Thyroid gland (tissue), 4 donors: ENCODE measurements around the gene GGA3. TPM values are rescaled to one million over a fixed set of nuclear protein-coding genes. Genes with fewer than 3 reads are reported as not detected.

Source experiments
- DNase-seq, 2 donors: peaks; one replicate each; pipeline ENCODE4 v3.0.0-alpha.2; 2019
- H3K27ac ChIP-seq, 3 donors: fragments of 200-600 bp; sonication (generic); 1 replicate in 2 of 3; 2 replicates in 1 of 3; pipeline ENCODE4 v1.5.1; 2016 to 2019; ENCODE audit warnings: mild to moderate bottlenecking in 1 of 3, moderate library complexity in 1 of 3
- H3K27me3 ChIP-seq: fragments of 200-600 bp; sonication (generic); one replicate; pipeline ENCODE4 v1.5.1; 2019
- H3K36me3 ChIP-seq, 2 donors: fragments of 200-600 bp; sonication (generic); one replicate each; pipeline ENCODE4 v1.5.1; 2016 to 2019
- H3K4me1 ChIP-seq, 2 donors: fragments of 200-600 bp; sonication (generic); one replicate each; pipeline ENCODE4 v1.5.1; 2017 to 2019
- H3K4me3 ChIP-seq, 3 donors: fragments of 200-600 bp; sonication (generic); replicated peaks in 1 of 3; 1 replicate in 2 of 3; 2 replicates in 1 of 3; pipeline ENCODE4 v1.5.1; 2016; ENCODE audit warnings: mild to moderate bottlenecking in 1 of 3
- H3K9me3 ChIP-seq: fragments of 200-600 bp; sonication (generic); one replicate; pipeline ENCODE4 v1.5.1; 2017
- POLR2A ChIP-seq, 2 donors: fragments of 450-650 bp; IDR thresholded peaks; one replicate each; pipeline ENCODE4 v1.6.1; 2017; ENCODE audit warnings: antibody characterized with exemption in 2 of 2, mild to moderate bottlenecking in 2 of 2, moderate library complexity in 1 of 2
- WGBS, 2 donors: methylation state at CpG; one replicate each; pipeline ENCODE4 v1.1.5; 2017; 5-methylcytosine and 5-hydroxymethylcytosine counted together
- intact Hi-C: fragments of 100-400 bp; cut with DNase I; formaldehyde crosslinking; loops from one replicate; pipeline ENCODE4 v1.15.1; 2023
- total RNA-seq, 4 donors: library from RNA; depleted of rRNA; stranded (reverse); fragments of >200 nt; gene quantifications; one replicate each; pipeline ENCODE4 v1.2.3, GENCODE V29; 2016
- TF ChIP-seq, protein P1 (sequence below), 6 experiments: fragments of 200-600 bp in 3 of 6; fragments of 450-650 bp in 3 of 6; sonication (generic) in 3 of 6; IDR thresholded peaks; one replicate each; pipeline ENCODE4 v1.5.1; 2016 to 2019; ENCODE audit warnings: antibody characterized with exemption in 6 of 6, mild to moderate bottlenecking in 2 of 6, inconsistent platforms in 1 of 6, moderate library complexity in 1 of 6

Gene GGA3
- total RNA-seq, 4 donors from 2014 or later: 22.5 to 38.4 (median 24.1) TPM

DNA sequence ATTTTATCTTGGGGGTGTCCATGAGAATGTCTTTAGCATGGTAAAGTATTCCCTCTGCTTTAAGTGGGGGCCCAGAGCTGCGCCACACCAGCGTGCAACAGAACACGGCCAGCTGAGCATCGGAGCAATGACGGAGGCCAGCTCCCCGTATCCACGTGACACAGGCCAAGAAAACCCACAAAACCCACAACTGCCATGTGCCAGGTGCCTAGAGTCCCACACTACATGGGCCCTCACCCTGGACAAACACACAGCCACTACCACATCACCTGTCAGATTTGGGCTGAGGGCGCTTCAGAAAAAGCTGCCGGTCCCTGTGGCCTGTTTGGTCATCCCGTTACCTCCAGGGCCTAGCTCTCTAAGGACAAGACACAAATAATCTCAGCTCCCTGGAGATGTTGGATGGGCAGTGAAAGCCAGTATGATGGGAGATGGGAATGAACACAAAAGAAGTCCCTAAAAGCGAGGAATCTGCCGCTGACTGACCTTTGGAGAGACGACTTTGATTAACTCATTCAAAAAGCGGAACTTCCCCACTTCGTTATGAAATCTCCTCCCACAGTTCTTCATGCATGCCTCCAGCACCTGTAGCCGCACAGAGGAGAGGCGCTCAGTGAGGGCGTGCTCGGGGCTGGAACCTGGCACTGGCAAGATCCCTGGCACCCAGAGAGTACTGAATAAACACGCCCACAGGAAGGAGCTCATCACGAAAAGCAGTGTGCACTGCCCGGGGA, 17.1 kb downstream of the GGA3 start:
- WGBS, 2 donors: 89 to 90% methylated on average over 22 of the region's 22 CpGs
- Histone ChIP-seq H3K9me3 (no peaks in the 10 kb centered on the region), H3K36me3 (peaks cover 66 to 70% of the 10 kb centered on the region in 2 donors), H3K27ac (no peak overlapping the region), H3K4me1 (peaks cover 0 to 4% of the 10 kb centered on the region in 2 donors), H3K27me3 (no peaks in the 10 kb centered on the region), H3K4me3 (no peak overlapping the region)
- intact Hi-C loops: no loop called here
- no peak for TF ChIP-seq POLR2A (IDR thresholded peaks at IDR 0.05)
- TF ChIP-seq, protein P1, sequence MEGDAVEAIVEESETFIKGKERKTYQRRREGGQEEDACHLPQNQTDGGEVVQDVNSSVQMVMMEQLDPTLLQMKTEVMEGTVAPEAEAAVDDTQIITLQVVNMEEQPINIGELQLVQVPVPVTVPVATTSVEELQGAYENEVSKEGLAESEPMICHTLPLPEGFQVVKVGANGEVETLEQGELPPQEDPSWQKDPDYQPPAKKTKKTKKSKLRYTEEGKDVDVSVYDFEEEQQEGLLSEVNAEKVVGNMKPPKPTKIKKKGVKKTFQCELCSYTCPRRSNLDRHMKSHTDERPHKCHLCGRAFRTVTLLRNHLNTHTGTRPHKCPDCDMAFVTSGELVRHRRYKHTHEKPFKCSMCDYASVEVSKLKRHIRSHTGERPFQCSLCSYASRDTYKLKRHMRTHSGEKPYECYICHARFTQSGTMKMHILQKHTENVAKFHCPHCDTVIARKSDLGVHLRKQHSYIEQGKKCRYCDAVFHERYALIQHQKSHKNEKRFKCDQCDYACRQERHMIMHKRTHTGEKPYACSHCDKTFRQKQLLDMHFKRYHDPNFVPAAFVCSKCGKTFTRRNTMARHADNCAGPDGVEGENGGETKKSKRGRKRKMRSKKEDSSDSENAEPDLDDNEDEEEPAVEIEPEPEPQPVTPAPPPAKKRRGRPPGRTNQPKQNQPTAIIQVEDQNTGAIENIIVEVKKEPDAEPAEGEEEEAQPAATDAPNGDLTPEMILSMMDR (IDR thresholded peaks at IDR 0.05): no peak
- no peak for DNase-seq

DNA sequence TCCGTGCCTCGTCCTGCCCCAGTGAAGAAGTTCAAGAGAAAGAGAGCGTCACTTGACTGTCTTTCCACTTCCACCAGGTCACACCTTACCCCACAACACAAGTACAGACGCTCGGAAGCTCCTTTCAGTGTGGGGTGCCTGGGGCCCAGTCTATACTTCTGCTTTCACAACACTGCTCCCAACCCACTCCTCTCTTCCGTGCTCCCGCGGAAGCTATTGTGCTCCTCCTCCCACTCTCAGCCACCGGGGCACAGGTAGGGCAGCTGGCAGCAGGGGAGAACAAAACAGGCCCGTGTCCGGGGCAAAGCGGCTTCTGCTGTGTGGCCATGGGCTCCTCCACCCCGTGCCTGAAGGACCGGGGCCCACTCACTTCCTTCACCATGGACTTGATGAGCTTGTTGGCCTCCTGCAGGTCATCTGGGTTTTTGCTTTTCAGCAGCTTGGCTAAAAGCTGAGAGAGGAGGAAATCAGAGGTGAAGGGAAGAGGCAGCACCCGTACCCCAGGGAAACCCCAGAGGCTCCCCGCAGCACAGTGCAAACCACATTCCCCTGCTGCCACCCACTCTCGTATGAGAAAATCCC, 18.9 kb downstream of the GGA3 start:
- WGBS, 2 donors: 91 to 92% methylated on average over 17 of the region's 17 CpGs
- Histone ChIP-seq H3K9me3 (no peaks in the 10 kb centered on the region), H3K36me3 (peaks cover 81 to 85% of the 10 kb centered on the region in 2 donors), H3K27me3 (no peaks in the 10 kb centered on the region), H3K4me3 (no peak overlapping the region), H3K27ac (no peak overlapping the region), H3K4me1 (no peaks in the 10 kb centered on the region)
- DNase-seq: no peak
- intact Hi-C loops: no loop called here
- TF ChIP-seq, protein P1 (IDR thresholded peaks at IDR 0.05): no peak
- no peak for TF ChIP-seq POLR2A (IDR thresholded peaks at IDR 0.05)

DNA sequence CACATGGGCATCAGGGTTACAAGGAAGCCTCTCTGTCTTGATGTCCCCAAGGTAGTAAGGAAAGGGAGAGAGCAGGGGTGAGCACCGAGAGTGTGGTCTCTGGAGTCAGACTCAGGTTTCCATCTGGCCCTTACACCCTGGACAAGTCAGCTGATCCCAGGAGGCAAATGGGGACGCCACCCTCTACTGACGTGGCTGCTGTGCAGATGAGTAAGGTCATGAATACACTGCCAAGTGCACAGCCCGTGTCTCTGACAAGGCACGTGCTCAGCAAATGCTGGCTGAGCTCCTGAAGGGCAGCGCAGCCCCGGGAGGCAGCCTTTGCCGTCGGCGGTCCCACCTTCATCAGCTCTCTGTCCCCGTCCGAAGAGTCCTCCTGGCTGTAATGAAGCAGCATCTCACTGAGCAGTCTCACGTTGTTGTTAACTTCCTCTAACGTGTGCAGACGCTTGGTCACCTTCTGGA, 19.4 kb downstream of the GGA3 start:
- no peak overlapping the region for H3K4me3 ChIP-seq
- H3K27ac ChIP-seq: no peak overlapping the region
- no peaks in the 10 kb centered on the region for H3K9me3 ChIP-seq
- H3K36me3 ChIP-seq: peaks cover 87 to 91% of the 10 kb centered on the region in 2 donors
- H3K4me1 ChIP-seq: no peaks in the 10 kb centered on the region
- TF ChIP-seq, protein P1 (IDR thresholded peaks at IDR 0.05): no peak
- TF ChIP-seq POLR2A (IDR thresholded peaks at IDR 0.05): no peak
- H3K27me3 ChIP-seq: no peaks in the 10 kb centered on the region
- intact Hi-C loops: no loop called here
- 91 to 94% methylated on average over 15 of the region's 15 CpGs for WGBS, 2 donors
- no peak for DNase-seq

DNA sequence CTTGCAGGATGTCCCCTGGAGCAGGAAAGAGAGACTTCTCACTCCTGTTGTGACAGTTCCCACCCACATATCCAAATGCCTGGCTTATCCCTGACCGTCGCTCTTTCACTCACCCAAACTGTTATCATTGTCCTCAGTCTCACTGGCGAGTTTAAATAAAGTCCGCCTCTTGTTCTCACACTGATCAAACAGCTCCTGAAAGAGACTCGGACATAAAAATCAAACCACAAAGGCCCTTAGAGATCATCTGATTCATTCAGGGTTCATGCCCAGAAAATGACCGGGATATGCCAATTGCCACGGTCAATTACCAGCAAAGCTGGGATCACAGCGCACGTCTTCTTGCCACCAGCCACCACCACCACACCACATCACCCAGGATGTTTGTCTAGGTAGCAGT, 19.9 kb downstream of the GGA3 start:
- intact Hi-C loops: no loop called here
- H3K27me3 ChIP-seq: no peaks in the 10 kb centered on the region
- H3K27ac ChIP-seq: no peak overlapping the region
- 95 to 96% methylated on average over 9 of the region's 9 CpGs for WGBS, 2 donors
- H3K36me3 ChIP-seq: peaks cover 92 to 94% of the 10 kb centered on the region in 2 donors
- no peak for DNase-seq
- H3K4me3 ChIP-seq: no peak overlapping the region
- H3K9me3 ChIP-seq: no peaks in the 10 kb centered on the region
- no peaks in the 10 kb centered on the region for H3K4me1 ChIP-seq
- TF ChIP-seq POLR2A (IDR thresholded peaks at IDR 0.05): no peak
- TF ChIP-seq, protein P1 (IDR thresholded peaks at IDR 0.05): no peak

DNA sequence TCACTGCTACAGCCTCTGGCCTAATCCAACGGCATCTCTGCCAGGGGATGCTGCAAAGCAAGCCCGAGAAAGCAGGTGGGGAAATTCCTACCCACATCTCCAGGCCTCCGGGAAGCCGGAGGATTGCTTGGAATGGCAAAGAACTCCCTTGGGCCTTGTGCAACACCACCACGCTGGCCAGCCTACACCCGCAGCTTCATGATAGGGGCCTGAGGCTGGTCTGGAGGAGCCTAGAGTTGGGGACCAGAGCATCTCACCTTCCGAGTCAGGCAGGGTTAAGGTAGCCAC, 20.3 kb downstream of the GGA3 start:
- Histone ChIP-seq H3K4me3 (no peak overlapping the region), H3K27ac (no peak overlapping the region), H3K27me3 (no peaks in the 10 kb centered on the region), H3K9me3 (no peaks in the 10 kb centered on the region), H3K4me1 (no peaks in the 10 kb centered on the region), H3K36me3 (peaks cover 91 to 93% of the 10 kb centered on the region in 2 donors)
- DNase-seq: no peak
- no peak for TF ChIP-seq POLR2A (IDR thresholded peaks at IDR 0.05)
- TF ChIP-seq, protein P1 (IDR thresholded peaks at IDR 0.05): no peak
- 85 to 90% methylated on average over 7 of the region's 7 CpGs for WGBS, 2 donors
- intact Hi-C loops: no loop called here
